ENCODE measurements around the gene ATP5ME.

- TF ChIP-seq CTCF (conservative IDR thresholded peaks at IDR 0.05 in 1 of 2, IDR thresholded peaks at IDR 0.05 in 1 of 2; ENCODE audit: low read depth in 1 of 2, low read length in 2 of 2) (no peak), EZH2 (IDR thresholded peaks at IDR 0.05; ENCODE audit: low read length, missing control alignments) (no peak)
Measured at GRCh38 chr4:664713-665231, 9.3 kb downstream of the ATP5ME start.

Measured in fibroblast of lung (primary cell).